WERI-Rb-1 (cell line): ENCODE data around the gene PLXNA2.
A peak's percentile ranks its signal among the peaks of the same experiment; 100 is the strongest.

Experiments
- DNase-seq: peaks from one replicate; pipeline ENCODE4 v3.0.0-alpha.2; 2020
- H3K27ac ChIP-seq: fragments of 250-450 bp; sonication (Bioruptor Pico); 2 replicates; pipeline ENCODE4 v1.5.1; 2020; ENCODE audit warnings: mild to moderate bottlenecking, moderate library complexity
- H3K27me3 ChIP-seq: fragments of 250-450 bp; sonication (Bioruptor Pico); 2 replicates; pipeline ENCODE4 v1.5.1; 2021; ENCODE audit warnings: mild to moderate bottlenecking, low read depth, moderate library complexity; ENCODE audit not compliant: insufficient read depth, severe bottlenecking
- H3K36me3 ChIP-seq: fragments of 250-450 bp; sonication (Bioruptor Pico); 2 replicates; pipeline ENCODE4 v1.5.1; 2020; ENCODE audit warnings: mild to moderate bottlenecking, moderate library complexity
- H3K4me3 ChIP-seq: 2 replicates; pipeline ENCODE4 v1.5.1; 2011; ENCODE audit warnings: low read depth, mild to moderate bottlenecking, control low read depth, low read length
- H3K9me3 ChIP-seq: fragments of 250-450 bp; sonication (Bioruptor Pico); 2 replicates; pipeline ENCODE4 v1.5.1; 2021; ENCODE audit warnings: mild to moderate bottlenecking, moderate library complexity; ENCODE audit not compliant: severe bottlenecking
- CTCF ChIP-seq: IDR thresholded peaks from 2 replicates; pipeline ENCODE4 v1.5.1; 2011; ENCODE audit warnings: low read depth, mild to moderate bottlenecking, control low read depth, inconsistent platforms, low read length

The PLXNA2 gene

GRCh38 chr1:208029381-208030287 is 214.6 kb downstream of the PLXNA2 start:
- Histone ChIP-seq H3K4me3 (no peak overlapping the region), H3K36me3 (peaks cover 36% of the 10 kb centered on the region), H3K27ac (peak overlapping the region; percentile 13; the same call in 1 of the 2 replicates), H3K27me3 (no peaks in the 10 kb centered on the region), H3K9me3 (no peaks in the 10 kb centered on the region)
- DNase-seq, result no peak
- TF ChIP-seq CTCF, result no peak

GRCh38 chr1:208028526-208028925 is 215.7 kb downstream of the PLXNA2 start:
- Histone ChIP-seq H3K9me3 (no peaks in the 10 kb centered on the region), H3K27ac (no peak overlapping the region), H3K27me3 (no peaks in the 10 kb centered on the region), H3K36me3 (peaks cover 36% of the 10 kb centered on the region), H3K4me3 (no peak overlapping the region)
- TF ChIP-seq CTCF, result no peak
- no peak for DNase-seq

- no peak for DNase-seq
- H3K4me3 ChIP-seq, result no peak overlapping the region
Observed at GRCh38 chr1:208027861-208028260, 216.3 kb downstream of the PLXNA2 start.

GRCh38 chr1:208026880-208027438 is 217.2 kb downstream of the PLXNA2 start:
- Histone ChIP-seq H3K27me3 (no peaks in the 10 kb centered on the region), H3K9me3 (no peaks in the 10 kb centered on the region), H3K36me3 (peaks cover 25% of the 10 kb centered on the region), H3K27ac (no peak overlapping the region), H3K4me3 (no peak overlapping the region)
- no peak for DNase-seq
- no peak for TF ChIP-seq CTCF

More at GRCh38 chr1:208027861-208028260, 216.3 kb downstream of the PLXNA2 start:
- no peak for TF ChIP-seq CTCF
- Histone ChIP-seq H3K27me3 (no peaks in the 10 kb centered on the region), H3K36me3 (peaks cover 31% of the 10 kb centered on the region), H3K9me3 (no peaks in the 10 kb centered on the region), H3K27ac (no peak overlapping the region)

- no peaks in the 10 kb centered on the region for H3K9me3 ChIP-seq
- H3K4me3 ChIP-seq, result no peak overlapping the region
- no peak overlapping the region for H3K27ac ChIP-seq
- DNase-seq, result no peak
- no peaks in the 10 kb centered on the region for H3K27me3 ChIP-seq
- peaks cover 25% of the 10 kb centered on the region for H3K36me3 ChIP-seq
- no peak for TF ChIP-seq CTCF
Observed at GRCh38 chr1:208025031-208025430, 219.2 kb downstream of the PLXNA2 start.
